Measurements from ENCODE around the gene SMAP2.

DNA sequence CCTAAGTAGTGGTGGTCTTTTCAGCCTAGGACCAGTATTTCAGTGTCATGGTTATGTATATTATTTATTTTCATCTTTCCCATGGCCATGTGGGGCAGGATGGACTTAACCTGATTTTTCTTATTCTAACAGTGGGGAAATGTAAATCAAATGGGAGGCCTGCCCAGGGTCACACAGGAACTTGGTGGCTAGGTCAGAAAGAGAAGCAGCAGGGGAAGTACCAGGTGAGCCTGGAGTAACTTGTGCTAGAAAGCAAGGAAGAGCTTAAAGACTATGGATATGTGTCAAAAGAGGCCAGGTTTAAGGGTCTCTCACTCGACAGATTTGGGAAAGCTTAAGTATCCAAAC lies 77.7 kb downstream of the SMAP2 start:
- no peak for TF ChIP-seq TAF1 (IDR thresholded peaks at IDR 0.05; ENCODE audit: borderline replicate concordance, low read depth, low read length)
- TF ChIP-seq, protein P1, sequence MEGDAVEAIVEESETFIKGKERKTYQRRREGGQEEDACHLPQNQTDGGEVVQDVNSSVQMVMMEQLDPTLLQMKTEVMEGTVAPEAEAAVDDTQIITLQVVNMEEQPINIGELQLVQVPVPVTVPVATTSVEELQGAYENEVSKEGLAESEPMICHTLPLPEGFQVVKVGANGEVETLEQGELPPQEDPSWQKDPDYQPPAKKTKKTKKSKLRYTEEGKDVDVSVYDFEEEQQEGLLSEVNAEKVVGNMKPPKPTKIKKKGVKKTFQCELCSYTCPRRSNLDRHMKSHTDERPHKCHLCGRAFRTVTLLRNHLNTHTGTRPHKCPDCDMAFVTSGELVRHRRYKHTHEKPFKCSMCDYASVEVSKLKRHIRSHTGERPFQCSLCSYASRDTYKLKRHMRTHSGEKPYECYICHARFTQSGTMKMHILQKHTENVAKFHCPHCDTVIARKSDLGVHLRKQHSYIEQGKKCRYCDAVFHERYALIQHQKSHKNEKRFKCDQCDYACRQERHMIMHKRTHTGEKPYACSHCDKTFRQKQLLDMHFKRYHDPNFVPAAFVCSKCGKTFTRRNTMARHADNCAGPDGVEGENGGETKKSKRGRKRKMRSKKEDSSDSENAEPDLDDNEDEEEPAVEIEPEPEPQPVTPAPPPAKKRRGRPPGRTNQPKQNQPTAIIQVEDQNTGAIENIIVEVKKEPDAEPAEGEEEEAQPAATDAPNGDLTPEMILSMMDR (IDR thresholded peaks at IDR 0.05 in 2 of 3, conservative IDR thresholded peaks at IDR 0.05 in 1 of 3; ENCODE audit: control insufficient read depth in 2 of 3, extremely low read depth in 1 of 3, insufficient read depth in 1 of 3, low read depth in 3 of 3, low read length in 3 of 3), result no peak
- no peak for TF ChIP-seq MEF2A (IDR thresholded peaks at IDR 0.05; ENCODE audit: insufficient read depth, low read depth, low read length)
- TF ChIP-seq EZH2 (IDR thresholded peaks at IDR 0.05; ENCODE audit: borderline replicate concordance, control insufficient read depth, low read depth, low read length), result no peak
- TF ChIP-seq, protein P2, sequence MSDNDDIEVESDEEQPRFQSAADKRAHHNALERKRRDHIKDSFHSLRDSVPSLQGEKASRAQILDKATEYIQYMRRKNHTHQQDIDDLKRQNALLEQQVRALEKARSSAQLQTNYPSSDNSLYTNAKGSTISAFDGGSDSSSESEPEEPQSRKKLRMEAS (IDR thresholded peaks at IDR 0.05; ENCODE audit: low read depth, low read length), result no peak

All from GM12878 (cell line).